GM19328 (cell line): Measurements from ENCODE around the gene ZBTB21.

ENCODE experiments used
- ATAC-seq: cut with Tn5 transposase; IDR thresholded peaks from one replicate; pipeline ENCODE4 v1.9.1; 2021; ENCODE audit warnings: mild to moderate bottlenecking, moderate library complexity; ENCODE audit not compliant: unreplicated experiment

ZBTB21 gene

GRCh38 chr21:42021371-42022090 is 11.4 kb upstream of the ZBTB21 start:
- ATAC-seq: no peak

- no peak for ATAC-seq
These were observed 9.5 kb upstream of the ZBTB21 start for GRCh38 chr21:42019706-42020105.

GRCh38 chr21:42019101-42019605 is 9.0 kb upstream of the ZBTB21 start:
- no peak for ATAC-seq

GRCh38 chr21:42017022-42017421 is 6.9 kb upstream of the ZBTB21 start:
- ATAC-seq: no peak

GRCh38 chr21:42016364-42016985 is 6.3 kb upstream of the ZBTB21 start:
- ATAC-seq: no peak

GRCh38 chr21:42013931-42014330 is 3.8 kb upstream of the ZBTB21 start:
- ATAC-seq: no peak

- no peak for ATAC-seq
These were observed 3.2 kb upstream of the ZBTB21 start for GRCh38 chr21:42013376-42013775.

GRCh38 chr21:42012763-42013329 is 2.7 kb upstream of the ZBTB21 start:
- no peak for ATAC-seq

GRCh38 chr21:42012344-42012743 is 2.2 kb upstream of the ZBTB21 start:
- no peak for ATAC-seq

- peak; percentile 19 for ATAC-seq
These were observed 641 bp upstream of the ZBTB21 start for GRCh38 chr21:42010507-42011495.

GRCh38 chr21:42009018-42009830 is 936 bp downstream of the ZBTB21 start:
- ATAC-seq: peak; percentile 20

GRCh38 chr21:42007356-42007940 is 2.7 kb downstream of the ZBTB21 start:
- no peak for ATAC-seq

- no peak for ATAC-seq
These were observed 3.4 kb downstream of the ZBTB21 start for GRCh38 chr21:42006765-42007164.

GRCh38 chr21:42004406-42005199 is 5.6 kb downstream of the ZBTB21 start:
- ATAC-seq: no peak

- ATAC-seq: no peak
These were observed 7.1 kb downstream of the ZBTB21 start for GRCh38 chr21:42003051-42003461.

- no peak for ATAC-seq
These were observed 7.7 kb downstream of the ZBTB21 start for GRCh38 chr21:42002421-42002958.

- no peak for ATAC-seq
These were observed 8.4 kb downstream of the ZBTB21 start for GRCh38 chr21:42001781-42002180.

GRCh38 chr21:42000908-42001307 is 9.3 kb downstream of the ZBTB21 start:
- ATAC-seq: no peak

GRCh38 chr21:41997657-41998056 is 12.5 kb downstream of the ZBTB21 start:
- ATAC-seq: no peak
